HG02884 (cell line): ENCODE results near the gene C10orf143.
"Not testable (repeated sequence)": the region's sequence is repeated elsewhere in the genome, so short reads cannot be mapped to it uniquely, and the experiment has no call there.

Experiments used
- ATAC-seq: cut with Tn5 transposase; IDR thresholded peaks from one replicate; pipeline ENCODE4 v1.9.1; 2021; ENCODE audit warnings: mild to moderate bottlenecking, moderate library complexity; ENCODE audit not compliant: unreplicated experiment

C10orf143 gene

GRCh38 chr10:130038019-130038555 lies 72.5 kb downstream of the C10orf143 start:
- ATAC-seq: no peak

- no peak for ATAC-seq
These were observed 73.4 kb downstream of the C10orf143 start for GRCh38 chr10:130037169-130037661.

GRCh38 chr10:130036296-130037065 lies 74.1 kb downstream of the C10orf143 start:
- no peak for ATAC-seq

GRCh38 chr10:130029209-130029608 lies 81.4 kb downstream of the C10orf143 start:
- ATAC-seq: no peak

- no peak for ATAC-seq
These were observed 82.2 kb downstream of the C10orf143 start for GRCh38 chr10:130028465-130028819.

- ATAC-seq: no peak
These were observed 82.7 kb downstream of the C10orf143 start for GRCh38 chr10:130027716-130028464.

GRCh38 chr10:130026670-130027456 lies 83.8 kb downstream of the C10orf143 start:
- ATAC-seq: no peak

- ATAC-seq: no peak
These were observed 84.7 kb downstream of the C10orf143 start for GRCh38 chr10:130025811-130026485.

- ATAC-seq: no peak
These were observed 85.3 kb downstream of the C10orf143 start for GRCh38 chr10:130025326-130025725.

- no peak for ATAC-seq
These were observed 85.8 kb downstream of the C10orf143 start for GRCh38 chr10:130024779-130025325.

- not testable (repeated sequence) for ATAC-seq
These were observed 86.3 kb downstream of the C10orf143 start for GRCh38 chr10:130024326-130024725.

- ATAC-seq: no peak
These were observed 87.0 kb downstream of the C10orf143 start for GRCh38 chr10:130023454-130024230.

- no peak for ATAC-seq
These were observed 87.9 kb downstream of the C10orf143 start for GRCh38 chr10:130022511-130023299.

GRCh38 chr10:130022086-130022485 lies 88.5 kb downstream of the C10orf143 start:
- no peak for ATAC-seq

GRCh38 chr10:130021383-130021950 lies 89.2 kb downstream of the C10orf143 start:
- no peak for ATAC-seq

GRCh38 chr10:130020651-130021382 lies 89.8 kb downstream of the C10orf143 start:
- no peak for ATAC-seq

- no peak for ATAC-seq
These were observed 91.9 kb downstream of the C10orf143 start for GRCh38 chr10:130018730-130019185.
